H1 (cell line): ENCODE results near the gene ZAP70.

Source experiments
- CEBPB ChIP-seq: IDR thresholded peaks from 2 replicates; pipeline ENCODE4 v1.6.1; 2012; ENCODE audit warnings: low read depth, low read length
- EP300 ChIP-seq, 2 experiments: IDR thresholded peaks; 1 replicate in 1 of 2; 2 replicates in 1 of 2; pipeline ENCODE4 v1.6.1; 2011 to 2012; ENCODE audit warnings: low read depth in 2 of 2, low read length in 2 of 2, mild to moderate bottlenecking in 2 of 2, borderline replicate concordance in 1 of 2, inconsistent platforms in 1 of 2, moderate library complexity in 1 of 2
- KDM5A ChIP-seq: fragments of 200-600 bp; IDR thresholded peaks from 2 replicates; pipeline ENCODE4 v1.7.1; 2012; ENCODE audit warnings: mild to moderate bottlenecking, low read length, inconsistent platforms, mixed read lengths
- MAFK ChIP-seq: IDR thresholded peaks from 2 replicates; pipeline ENCODE4 v1.6.1; 2012; ENCODE audit warnings: low read depth, mild to moderate bottlenecking, improper control_type of control experiment, low read length
- NRF1 ChIP-seq: IDR thresholded peaks from 2 replicates; pipeline ENCODE4 v1.6.1; 2011; ENCODE audit warnings: mild to moderate bottlenecking, low read depth, low read length, improper control_type of control experiment
- POLR2A ChIP-seq, 2 experiments: IDR thresholded peaks; 1 replicate in 1 of 2; 2 replicates in 1 of 2; pipeline ENCODE4 v1.6.1; 2011; ENCODE audit warnings: low read depth in 2 of 2, low read length in 2 of 2, mild to moderate bottlenecking in 2 of 2; ENCODE audit errors: control extremely low read depth in 1 of 2
- POLR2AphosphoS5 ChIP-seq: IDR thresholded peaks from 2 replicates; pipeline ENCODE4 v1.6.1; 2011; ENCODE audit warnings: low read depth, low read length
- SIN3A ChIP-seq, 2 experiments: IDR thresholded peaks in 1 of 2; conservative IDR thresholded peaks in 1 of 2; 2 replicates each; pipeline ENCODE4 v1.6.1; 2011 to 2012; ENCODE audit warnings: low read length in 2 of 2, improper control_type of control experiment in 1 of 2, low read depth in 1 of 2, mild to moderate bottlenecking in 1 of 2
- SP2 ChIP-seq: IDR thresholded peaks from 2 replicates; pipeline ENCODE4 v1.6.1; 2012; ENCODE audit warnings: mild to moderate bottlenecking, low read length, inconsistent platforms
- SRF ChIP-seq: IDR thresholded peaks from 2 replicates; pipeline ENCODE4 v1.6.1; 2011; ENCODE audit warnings: mild to moderate bottlenecking, low read depth, low read length, moderate library complexity
- SUZ12 ChIP-seq: fragments of 200-600 bp; sonication (generic); IDR thresholded peaks from 2 replicates; pipeline ENCODE4 v1.6.1; 2012; ENCODE audit warnings: mild to moderate bottlenecking, inconsistent platforms, low read length, moderate library complexity, mixed read lengths
- TAF7 ChIP-seq: optimal IDR thresholded peaks from 2 replicates; pipeline ENCODE3; 2011; ENCODE audit warnings: low read depth, mild to moderate bottlenecking, inconsistent platforms, low read length, moderate library complexity, borderline replicate concordance
- TF ChIP-seq, protein P1 (sequence below), 3 experiments: IDR thresholded peaks; 1 replicate in 2 of 3; 2 replicates in 1 of 3; pipeline versions ENCODE4 v1.5.1 to v1.6.1; 2011; ENCODE audit warnings: low read length in 3 of 3, mild to moderate bottlenecking in 3 of 3, inconsistent platforms in 2 of 3, low read depth in 1 of 3, moderate library complexity in 1 of 3; ENCODE audit not compliant: insufficient read depth in 1 of 3; ENCODE audit errors: control extremely low read depth in 1 of 3

DNA sequence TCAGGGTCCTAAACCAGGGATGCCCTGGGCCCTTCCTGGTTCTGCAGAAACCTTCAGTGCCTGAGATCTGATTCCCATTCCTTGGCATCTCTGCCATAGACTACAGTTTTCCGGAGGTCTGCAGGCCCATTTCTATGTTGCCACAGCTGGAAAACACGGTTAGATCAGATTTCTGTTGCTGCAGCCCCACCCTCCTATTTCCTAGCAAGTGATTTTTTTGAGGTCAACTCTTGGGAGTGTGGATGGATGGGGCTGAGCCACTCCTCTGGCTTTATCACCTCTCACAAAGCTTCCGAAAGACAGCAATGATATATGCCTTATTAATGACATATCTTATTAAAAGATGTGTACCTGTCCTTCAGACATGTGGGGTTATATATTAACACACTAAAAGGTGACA is 56.3 kb downstream of the ZAP70 start:
- no peak for TF ChIP-seq SUZ12
- no peak for TF ChIP-seq POLR2AphosphoS5
- no peak for TF ChIP-seq CEBPB
- no peak for TF ChIP-seq POLR2A (IDR thresholded peaks at IDR 0.05; ENCODE audit: control extremely low read depth in 1 of 2, low read depth in 2 of 2, low read length in 2 of 2)
- TF ChIP-seq, protein P1, sequence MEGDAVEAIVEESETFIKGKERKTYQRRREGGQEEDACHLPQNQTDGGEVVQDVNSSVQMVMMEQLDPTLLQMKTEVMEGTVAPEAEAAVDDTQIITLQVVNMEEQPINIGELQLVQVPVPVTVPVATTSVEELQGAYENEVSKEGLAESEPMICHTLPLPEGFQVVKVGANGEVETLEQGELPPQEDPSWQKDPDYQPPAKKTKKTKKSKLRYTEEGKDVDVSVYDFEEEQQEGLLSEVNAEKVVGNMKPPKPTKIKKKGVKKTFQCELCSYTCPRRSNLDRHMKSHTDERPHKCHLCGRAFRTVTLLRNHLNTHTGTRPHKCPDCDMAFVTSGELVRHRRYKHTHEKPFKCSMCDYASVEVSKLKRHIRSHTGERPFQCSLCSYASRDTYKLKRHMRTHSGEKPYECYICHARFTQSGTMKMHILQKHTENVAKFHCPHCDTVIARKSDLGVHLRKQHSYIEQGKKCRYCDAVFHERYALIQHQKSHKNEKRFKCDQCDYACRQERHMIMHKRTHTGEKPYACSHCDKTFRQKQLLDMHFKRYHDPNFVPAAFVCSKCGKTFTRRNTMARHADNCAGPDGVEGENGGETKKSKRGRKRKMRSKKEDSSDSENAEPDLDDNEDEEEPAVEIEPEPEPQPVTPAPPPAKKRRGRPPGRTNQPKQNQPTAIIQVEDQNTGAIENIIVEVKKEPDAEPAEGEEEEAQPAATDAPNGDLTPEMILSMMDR (IDR thresholded peaks at IDR 0.05; ENCODE audit: control extremely low read depth in 1 of 3, insufficient read depth in 1 of 3, low read depth in 1 of 3, low read length in 3 of 3), result no peak
- no peak for TF ChIP-seq MAFK
- TF ChIP-seq EP300 (IDR thresholded peaks at IDR 0.05; ENCODE audit: borderline replicate concordance in 1 of 2, low read depth in 2 of 2, low read length in 2 of 2), result no peak
- TF ChIP-seq SRF, result no peak
- TF ChIP-seq TAF7, result no peak
- no peak for TF ChIP-seq NRF1
- TF ChIP-seq KDM5A, result no peak
- no peak for TF ChIP-seq SIN3A (conservative IDR thresholded peaks at IDR 0.05 in 1 of 2, IDR thresholded peaks at IDR 0.05 in 1 of 2; ENCODE audit: low read depth in 1 of 2, low read length in 2 of 2)
- no peak for TF ChIP-seq SP2
